Endothelial cell of umbilical vein (primary cell): Measurements from ENCODE around the gene NAP1L4. TPM values are rescaled to one million over a fixed set of nuclear protein-coding genes. Genes with fewer than 3 reads are reported as not detected.

Experiments used
- BruUV-seq: library from RNA; stranded (reverse); fragments of 400-500 nt; replicated peaks from 2 replicates; lab custom pipeline; 2021; lab: Mats Ljungman, UMichigan
- CTCF ChIA-PET: fragments of 300-600, 350-600 bp; sonication (Branson Sonifier 250); formaldehyde crosslinking; loops from one replicate; lab custom pipeline; 2021; ENCODE audit warnings: antibody characterized with exemption, inconsistent platforms; lab: Charles Lee
- POLR2A ChIA-PET: fragments of 300-600, 350-600 bp; sonication (Branson Sonifier 250); formaldehyde crosslinking; loops from one replicate; lab custom pipeline; 2021; ENCODE audit warnings: antibody characterized with exemption, inconsistent platforms; lab: Charles Lee
- DNase-seq: peaks from one replicate; pipeline ENCODE4 v3.0.0-alpha.2; 2011; ENCODE audit warnings: low read depth, low spot score
- FAIRE-seq: peaks from 2 replicates; lab custom pipeline; 2011; peaks lifted over from hg19 to GRCh38; lab: Jason Lieb, UNC
- H2AFZ ChIP-seq: 2 replicates; pipeline ENCODE4 v1.6.0; 2012; ENCODE audit warnings: low read depth, low read length, control low read depth, inconsistent platforms
- H3K27ac ChIP-seq: 2 replicates; pipeline ENCODE4 v1.5.1; 2011; ENCODE audit warnings: low read depth, mild to moderate bottlenecking, control low read depth, low read length, moderate library complexity; ENCODE audit not compliant: insufficient read depth
- H3K27me3 ChIP-seq, 2 experiments: 2 replicates each; pipeline versions ENCODE4 v1.6.0 to v1.6.1; 2011; ENCODE audit warnings: low read length in 2 of 2, mixed read lengths in 1 of 2; ENCODE audit not compliant: control insufficient read depth in 2 of 2, insufficient read depth in 2 of 2
- H3K36me3 ChIP-seq, 2 experiments: 2 replicates in 1 of 2; 3 replicates in 1 of 2; pipeline ENCODE4 v1.5.1; 2011; ENCODE audit warnings: low read length in 2 of 2, mild to moderate bottlenecking in 1 of 2, moderate library complexity in 1 of 2; ENCODE audit not compliant: control insufficient read depth in 2 of 2, insufficient read depth in 2 of 2; ENCODE audit errors: extremely low read depth in 1 of 2
- H3K4me1 ChIP-seq: 3 replicates; pipeline ENCODE4 v1.5.1; 2011; ENCODE audit warnings: mild to moderate bottlenecking, low read length; ENCODE audit not compliant: control insufficient read depth, insufficient read depth; ENCODE audit errors: extremely low read depth
- H3K4me2 ChIP-seq: 2 replicates; pipeline ENCODE4 v1.6.1; 2011; ENCODE audit warnings: low read length, control low read depth, mixed read lengths; ENCODE audit not compliant: insufficient read depth
- H3K4me3 ChIP-seq, 3 experiments: fragments of 200-600 bp in 1 of 3; sonication (generic), shearing (Covaris generic) in 1 of 3; replicated peaks in 1 of 3; 2 replicates each; pipeline ENCODE4 v1.5.1; 2011 to 2016; ENCODE audit warnings: control low read depth in 3 of 3, low read length in 3 of 3, mild to moderate bottlenecking in 2 of 3, inconsistent platforms in 1 of 3, low read depth in 1 of 3, moderate library complexity in 1 of 3; ENCODE audit not compliant: insufficient read depth in 1 of 3
- H3K79me2 ChIP-seq: 2 replicates; pipeline ENCODE4 v1.6.0; 2012; ENCODE audit warnings: low read length, inconsistent platforms; ENCODE audit not compliant: control insufficient read depth, insufficient read depth
- H3K9ac ChIP-seq: replicated peaks from 2 replicates; pipeline ENCODE3; 2011; ENCODE audit warnings: low read length, control low read depth; ENCODE audit not compliant: insufficient read depth; ENCODE audit errors: extremely low read depth
- H3K9me1 ChIP-seq: replicated peaks from 3 replicates; pipeline ENCODE4 v1.6.0; 2011; ENCODE audit warnings: mild to moderate bottlenecking, low read length; ENCODE audit not compliant: control insufficient read depth, insufficient read depth; ENCODE audit errors: extremely low read depth
- H3K9me3 ChIP-seq: replicated peaks from 2 replicates; pipeline ENCODE4 v1.5.1; 2012; ENCODE audit warnings: low read length, inconsistent platforms; ENCODE audit not compliant: control insufficient read depth, insufficient read depth
- H4K20me1 ChIP-seq: replicated peaks from 2 replicates; pipeline ENCODE3; 2011; ENCODE audit warnings: mild to moderate bottlenecking, low read length; ENCODE audit not compliant: control insufficient read depth, insufficient read depth; ENCODE audit errors: extremely low read depth
- CTCF ChIP-seq, 2 donors: IDR thresholded peaks; 1 replicate in 1 of 2; 2 replicates in 1 of 2; pipeline ENCODE4 v1.5.1; 2011; ENCODE audit warnings: low read length in 2 of 2, mild to moderate bottlenecking in 2 of 2, moderate library complexity in 2 of 2, control low read depth in 1 of 2, inconsistent platforms in 1 of 2, low read depth in 1 of 2; ENCODE audit not compliant: insufficient read depth in 1 of 2; ENCODE audit errors: extremely low read depth in 1 of 2
- FOS ChIP-seq: IDR thresholded peaks from 2 replicates; pipeline ENCODE4 v1.6.1; 2011; ENCODE audit warnings: mild to moderate bottlenecking, low read length, moderate library complexity, borderline replicate concordance; ENCODE audit not compliant: insufficient read depth
- GATA2 ChIP-seq: IDR thresholded peaks from 2 replicates; pipeline ENCODE4 v1.7.0; 2011; ENCODE audit warnings: low read depth, mild to moderate bottlenecking, moderate library complexity, mixed read lengths, low read length; ENCODE audit not compliant: insufficient read length, insufficient read depth
- JUN ChIP-seq: IDR thresholded peaks from 2 replicates; pipeline ENCODE4 v1.6.1; 2011; ENCODE audit warnings: borderline replicate concordance, low read depth; ENCODE audit not compliant: insufficient read length, insufficient read depth
- MAX ChIP-seq: IDR thresholded peaks from 2 replicates; pipeline ENCODE4 v1.6.1; 2011; ENCODE audit not compliant: insufficient read depth, insufficient read length
- POLR2AphosphoS5 ChIP-seq: IDR thresholded peaks from 2 replicates; pipeline ENCODE4 v1.6.1; 2012; ENCODE audit warnings: low read depth, mild to moderate bottlenecking, control low read depth, low read length, moderate library complexity; ENCODE audit not compliant: insufficient read depth
- dilution Hi-C: fragments of 300-500 bp; cut with MboI; formaldehyde crosslinking; loops from one replicate; pipeline ENCODE4 v1.15.0; 2019; ENCODE audit warnings: low sequenced_read_pairs; ENCODE audit not compliant: extremely low pct_ligation_motif_present
- intact Hi-C: fragments of 100-400 bp; cut with micrococcal nuclease; formaldehyde crosslinking; loops from one replicate; pipeline ENCODE4 v1.10.0; 2022
- polyA plus RNA-seq, 4 experiments: library from polyadenylated mRNA; depleted of rRNA in 3 of 4; stranded (reverse) in 3 of 4; unstranded in 1 of 4; fragments of >200 nt; gene quantifications; 2 replicates each; pipeline versions ENCODE4 v1.2.1 to v1.2.3, GENCODE V29; 2011 to 2012; ENCODE audit warnings: missing spikeins in 1 of 4
- total RNA-seq: library from RNA; stranded (reverse); gene quantifications from 2 replicates; pipeline ENCODE4 v1.2.3, GENCODE V29; 2021

NAP1L4 gene
- total and polyA plus RNA-seq, 2 donors (not counting 3 experiments of a cell fraction or from before 2014, with no cell fraction given), result 100.0 to 177 TPM

- no peak overlapping the region for H3K9ac ChIP-seq
- TF ChIP-seq MAX, result no peak
- no peak for TF ChIP-seq JUN
- TF ChIP-seq FOS, result no peak
- H3K27ac ChIP-seq, result no peak overlapping the region
- peaks cover 0 to 34% of the 10 kb centered on the region in 2 experiments for H3K36me3 ChIP-seq
- no peaks in the 10 kb centered on the region for H3K27me3 ChIP-seq
- no peak overlapping the region for H2AFZ ChIP-seq
- no TSS peak for BruUV-seq
- POLR2A ChIA-PET, result interaction anchor here (0.8 kb wide), 1 partner anchor 12 kb away, joined by 3 read pairs; the partner anchor contains the start of gene NAP1L4
- no peaks in the 10 kb centered on the region for H3K79me2 ChIP-seq
- intact Hi-C loops, result no loop called here
- no peaks in the 10 kb centered on the region for H3K4me1 ChIP-seq
- DNase-seq (no peak), FAIRE-seq (no peak)
- no peaks in the 10 kb centered on the region for H3K9me3 ChIP-seq
- CTCF ChIA-PET, result interaction anchor here (1.0 to 1.4 kb wide), 2 partner anchors 18 to 88 kb away, joined by 3 to 4 read pairs; no protein-coding TSS in a partner anchor
- no peaks in the 10 kb centered on the region for H3K9me1 ChIP-seq
- no peak overlapping the region for H3K4me2 ChIP-seq
- dilution Hi-C loops, result no loop called here
- no peak overlapping the region for H3K4me3 ChIP-seq
- no peaks in the 10 kb centered on the region for H4K20me1 ChIP-seq
These were observed 11.5 kb upstream of the NAP1L4 start for GRCh38 chr11:3003396-3004231.

DNA sequence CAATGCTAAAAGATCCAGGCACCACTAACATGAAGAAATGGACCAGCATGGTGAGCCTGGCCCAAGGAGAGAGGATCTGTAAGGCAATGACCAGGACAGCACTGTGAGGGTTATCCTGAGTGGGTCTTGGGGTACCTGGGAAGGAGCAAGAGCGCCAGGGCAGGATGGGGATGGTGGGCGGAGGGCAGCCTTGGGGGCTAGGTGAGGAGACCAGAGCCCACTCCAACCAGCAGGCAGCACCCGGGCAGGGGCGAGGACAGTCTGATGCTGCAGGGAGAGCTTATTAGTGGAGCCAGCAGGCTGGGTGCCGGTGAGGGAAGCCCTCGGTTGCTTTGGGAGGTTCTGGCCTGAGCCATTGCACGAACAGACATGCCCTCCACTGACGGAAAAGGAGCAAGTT, 10.7 kb upstream of the NAP1L4 start:
- intact Hi-C loops (no loop called here), dilution Hi-C loops (no loop called here)
- H3K79me2 ChIP-seq, result no peaks in the 10 kb centered on the region
- no peak overlapping the region for H3K27ac ChIP-seq
- no peaks in the 10 kb centered on the region for H4K20me1 ChIP-seq
- DNase-seq, result no peak
- H3K36me3 ChIP-seq, result peaks cover 0 to 34% of the 10 kb centered on the region in 2 experiments
- ChIA-PET CTCF (no interaction called here), POLR2A (no interaction called here)
- H3K9me1 ChIP-seq, result no peaks in the 10 kb centered on the region
- H3K4me1 ChIP-seq, result no peaks in the 10 kb centered on the region
- H3K4me2 ChIP-seq, result no peak overlapping the region
- H3K27me3 ChIP-seq, result no peaks in the 10 kb centered on the region
- FAIRE-seq, result no peak
- no peaks in the 10 kb centered on the region for H3K9me3 ChIP-seq
- TF ChIP-seq GATA2 (no peak), CTCF (IDR thresholded peaks at IDR 0.05; ENCODE audit: extremely low read depth in 1 of 2, insufficient read depth in 1 of 2, low read depth in 1 of 2, low read length in 2 of 2) (no peak), POLR2AphosphoS5 (no peak)
- no TSS peak for BruUV-seq
- H2AFZ ChIP-seq, result no peak overlapping the region
- no peak overlapping the region for H3K4me3 ChIP-seq
- H3K9ac ChIP-seq, result no peak overlapping the region
